ENCODE data around the gene KCNH4. TPM values are rescaled to one million over a fixed set of nuclear protein-coding genes. Genes with fewer than 3 reads are reported as not detected.

KCNH4 gene
- total RNA-seq, 1 experiment from 2014 or later, result 1.5 TPM

DNA sequence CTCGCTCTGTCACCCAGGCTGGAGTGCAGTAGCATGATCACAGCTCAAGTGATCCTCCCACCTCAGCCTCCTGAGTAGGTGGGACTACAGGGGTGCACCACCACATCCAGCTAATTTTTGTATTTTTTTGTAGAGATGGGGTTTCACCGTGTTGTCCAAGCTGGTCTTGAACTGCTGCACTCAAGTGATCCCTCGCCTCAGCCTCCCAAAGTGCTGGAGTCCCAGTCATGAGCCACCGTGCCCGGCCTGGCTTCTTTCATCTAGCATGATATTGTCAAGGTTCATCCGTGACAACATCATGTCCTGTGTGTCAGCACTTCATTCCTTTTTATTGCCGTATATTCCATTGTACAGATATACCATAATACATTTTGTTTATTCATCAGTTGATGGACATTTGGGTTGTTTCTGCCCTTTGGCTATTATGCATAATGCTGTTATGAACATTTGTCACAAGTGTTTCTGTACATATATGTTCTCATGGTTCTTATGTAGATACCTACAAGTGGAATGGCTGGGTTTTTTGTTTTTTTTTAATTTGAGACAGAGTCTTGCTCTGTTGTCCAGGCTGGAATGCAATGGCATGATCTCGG, 16.7 kb upstream of the KCNH4 start:
- Histone ChIP-seq H3K36me3 (ENCODE audit: control insufficient read depth, insufficient read depth, low read length) (no peaks in the 10 kb centered on the region), H3K4me3 (ENCODE audit: low read depth in 2 of 2, low read length in 2 of 2) (no peak overlapping the region), H3K27ac (ENCODE audit: low read length) (no peak overlapping the region), H3K27me3 (ENCODE audit: control insufficient read depth, insufficient read depth, low read length) (no peaks in the 10 kb centered on the region), H3K9me3 (ENCODE audit: control insufficient read depth, insufficient read depth, low read depth, low read length) (no peaks in the 10 kb centered on the region), H3K4me1 (ENCODE audit: control insufficient read depth, insufficient read depth, low read length) (no peaks in the 10 kb centered on the region; the same call in 1 of the 2 replicates)
- intact Hi-C loops (cut with micrococcal nuclease; ENCODE audit: unreplicated experiment), result no loop called here
- DNase-seq (ENCODE audit: low read depth, low spot score), result no peak
- TF ChIP-seq TCF7L2 (IDR thresholded peaks at IDR 0.05; ENCODE audit: low read depth, low read length) (no peak), SIN3A (IDR thresholded peaks at IDR 0.05; ENCODE audit: borderline replicate concordance, insufficient read depth, low read depth, low read length) (no peak), POLR2AphosphoS5 (IDR thresholded peaks at IDR 0.05; ENCODE audit: low read depth, low read length) (no peak)
- TF ChIP-seq, protein P1, sequence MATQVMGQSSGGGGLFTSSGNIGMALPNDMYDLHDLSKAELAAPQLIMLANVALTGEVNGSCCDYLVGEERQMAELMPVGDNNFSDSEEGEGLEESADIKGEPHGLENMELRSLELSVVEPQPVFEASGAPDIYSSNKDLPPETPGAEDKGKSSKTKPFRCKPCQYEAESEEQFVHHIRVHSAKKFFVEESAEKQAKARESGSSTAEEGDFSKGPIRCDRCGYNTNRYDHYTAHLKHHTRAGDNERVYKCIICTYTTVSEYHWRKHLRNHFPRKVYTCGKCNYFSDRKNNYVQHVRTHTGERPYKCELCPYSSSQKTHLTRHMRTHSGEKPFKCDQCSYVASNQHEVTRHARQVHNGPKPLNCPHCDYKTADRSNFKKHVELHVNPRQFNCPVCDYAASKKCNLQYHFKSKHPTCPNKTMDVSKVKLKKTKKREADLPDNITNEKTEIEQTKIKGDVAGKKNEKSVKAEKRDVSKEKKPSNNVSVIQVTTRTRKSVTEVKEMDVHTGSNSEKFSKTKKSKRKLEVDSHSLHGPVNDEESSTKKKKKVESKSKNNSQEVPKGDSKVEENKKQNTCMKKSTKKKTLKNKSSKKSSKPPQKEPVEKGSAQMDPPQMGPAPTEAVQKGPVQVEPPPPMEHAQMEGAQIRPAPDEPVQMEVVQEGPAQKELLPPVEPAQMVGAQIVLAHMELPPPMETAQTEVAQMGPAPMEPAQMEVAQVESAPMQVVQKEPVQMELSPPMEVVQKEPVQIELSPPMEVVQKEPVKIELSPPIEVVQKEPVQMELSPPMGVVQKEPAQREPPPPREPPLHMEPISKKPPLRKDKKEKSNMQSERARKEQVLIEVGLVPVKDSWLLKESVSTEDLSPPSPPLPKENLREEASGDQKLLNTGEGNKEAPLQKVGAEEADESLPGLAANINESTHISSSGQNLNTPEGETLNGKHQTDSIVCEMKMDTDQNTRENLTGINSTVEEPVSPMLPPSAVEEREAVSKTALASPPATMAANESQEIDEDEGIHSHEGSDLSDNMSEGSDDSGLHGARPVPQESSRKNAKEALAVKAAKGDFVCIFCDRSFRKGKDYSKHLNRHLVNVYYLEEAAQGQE (IDR thresholded peaks at IDR 0.05; ENCODE audit: insufficient read depth in 1 of 2, low read depth in 2 of 2, low read length in 1 of 2), result no peak
- TF ChIP-seq, protein P2, sequence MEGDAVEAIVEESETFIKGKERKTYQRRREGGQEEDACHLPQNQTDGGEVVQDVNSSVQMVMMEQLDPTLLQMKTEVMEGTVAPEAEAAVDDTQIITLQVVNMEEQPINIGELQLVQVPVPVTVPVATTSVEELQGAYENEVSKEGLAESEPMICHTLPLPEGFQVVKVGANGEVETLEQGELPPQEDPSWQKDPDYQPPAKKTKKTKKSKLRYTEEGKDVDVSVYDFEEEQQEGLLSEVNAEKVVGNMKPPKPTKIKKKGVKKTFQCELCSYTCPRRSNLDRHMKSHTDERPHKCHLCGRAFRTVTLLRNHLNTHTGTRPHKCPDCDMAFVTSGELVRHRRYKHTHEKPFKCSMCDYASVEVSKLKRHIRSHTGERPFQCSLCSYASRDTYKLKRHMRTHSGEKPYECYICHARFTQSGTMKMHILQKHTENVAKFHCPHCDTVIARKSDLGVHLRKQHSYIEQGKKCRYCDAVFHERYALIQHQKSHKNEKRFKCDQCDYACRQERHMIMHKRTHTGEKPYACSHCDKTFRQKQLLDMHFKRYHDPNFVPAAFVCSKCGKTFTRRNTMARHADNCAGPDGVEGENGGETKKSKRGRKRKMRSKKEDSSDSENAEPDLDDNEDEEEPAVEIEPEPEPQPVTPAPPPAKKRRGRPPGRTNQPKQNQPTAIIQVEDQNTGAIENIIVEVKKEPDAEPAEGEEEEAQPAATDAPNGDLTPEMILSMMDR (IDR thresholded peaks at IDR 0.05), result no peak
- in situ Hi-C loops (cut with HindIII; ENCODE audit: low pct_unique_long_range_greater_than_20kb, low sequenced_read_pairs), result no loop called here
- CTCF ChIA-PET, result interaction anchor here (1.5 kb wide), 1 partner anchor 24 kb away, joined by 4 read pairs; no protein-coding TSS in a partner anchor
- no peak for ATAC-seq
- BruUV-seq (replicated peaks), result no TSS peak
- POLR2A ChIA-PET, result no interaction called here

DNA sequence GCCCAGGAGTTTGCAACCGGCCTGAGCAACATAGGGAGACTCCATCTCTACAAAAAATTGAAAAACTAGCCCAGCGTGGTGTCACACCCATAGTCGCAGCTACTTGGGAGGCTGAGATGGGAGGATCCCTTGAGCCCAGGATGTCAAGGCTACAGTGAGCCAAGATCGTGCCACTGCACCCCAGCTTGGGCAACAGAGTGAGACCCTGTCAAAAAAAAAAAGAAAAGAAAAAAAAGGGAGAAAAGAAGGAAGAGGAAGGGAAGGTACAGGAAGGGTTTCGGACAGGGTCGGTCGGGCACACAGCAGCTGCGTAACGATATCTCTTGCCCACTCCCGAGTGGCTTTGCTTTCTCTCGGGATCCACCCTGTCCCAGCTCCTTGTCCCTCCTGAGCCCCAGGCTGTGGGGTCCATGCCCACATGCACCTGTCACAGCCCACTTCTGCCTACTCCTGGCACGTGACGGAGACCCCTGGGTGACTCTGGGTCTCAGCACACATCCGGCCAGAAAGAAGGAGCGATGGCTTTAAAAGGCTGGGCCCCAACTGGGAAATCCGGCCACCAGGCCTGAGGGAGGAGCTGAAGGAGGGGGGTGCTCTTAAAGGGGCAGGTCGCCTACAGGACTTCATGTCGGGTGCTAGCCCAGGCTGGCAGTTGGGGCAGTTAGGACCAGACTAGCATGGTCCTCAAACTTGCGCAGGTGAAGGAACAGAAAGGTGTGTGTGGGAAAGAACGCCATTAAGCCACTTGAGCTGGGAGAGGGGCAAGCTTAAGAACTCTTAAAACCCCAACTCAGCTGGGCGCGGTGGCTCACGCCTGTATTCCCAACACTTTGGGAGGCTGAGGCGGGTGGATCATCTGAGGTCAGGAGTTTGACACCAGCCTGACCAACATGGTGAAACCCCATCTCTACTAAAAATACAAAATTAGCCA, 13.3 kb upstream of the KCNH4 start, which contains the start of gene GHDC:
Gene GHDC (minus strand): TSS at position 526 of the 931 bp plus-strand sequence. CDS start 913 bp downstream, outside the sequence.
- H3K27ac ChIP-seq (ENCODE audit: low read length), result peak within 1 kb of the TSS; percentile 89
- no peaks in the 10 kb centered on the region for H3K36me3 ChIP-seq (ENCODE audit: control insufficient read depth, insufficient read depth, low read length)
- BruUV-seq (replicated peaks), result no TSS peak
- ChIA-PET POLR2A (interaction anchor here (0.6 kb wide), 1 partner anchor 164 kb away, joined by 13 read pairs; no protein-coding TSS in a partner anchor), CTCF (no interaction called here)
- no peaks in the 10 kb centered on the region for H3K4me1 ChIP-seq (ENCODE audit: control insufficient read depth, insufficient read depth, low read length)
- in situ Hi-C loops (cut with HindIII; ENCODE audit: low pct_unique_long_range_greater_than_20kb, low sequenced_read_pairs) (no loop called here), intact Hi-C loops (cut with micrococcal nuclease; ENCODE audit: unreplicated experiment) (no loop called here)
- ATAC-seq, result peak; percentile 92
- H3K9me3 ChIP-seq (ENCODE audit: control insufficient read depth, insufficient read depth, low read depth, low read length), result no peaks in the 10 kb centered on the region
- no peaks in the 10 kb centered on the region for H3K27me3 ChIP-seq (ENCODE audit: control insufficient read depth, insufficient read depth, low read length)
- DNase-seq (ENCODE audit: low read depth, low spot score), result no peak
- peak within 1 kb of the TSS; percentile 61 to 82 for H3K4me3 ChIP-seq (ENCODE audit: low read depth in 2 of 2, low read length in 2 of 2)
- TF ChIP-seq, protein P1 (IDR thresholded peaks at IDR 0.05; ENCODE audit: insufficient read depth in 1 of 2, low read depth in 2 of 2, low read length in 1 of 2), result 0 out of 4 replicates have a peak, but pooled peaks of 1 of the 2 experiments have one; percentile 18
- TF ChIP-seq, protein P2 (IDR thresholded peaks at IDR 0.05), result no peak
- no peak for TF ChIP-seq SIN3A (IDR thresholded peaks at IDR 0.05; ENCODE audit: borderline replicate concordance, insufficient read depth, low read depth, low read length)
- no peak for TF ChIP-seq TCF7L2 (IDR thresholded peaks at IDR 0.05; ENCODE audit: low read depth, low read length)
- peak; percentile 61; the same call in 1 of the 2 replicates for TF ChIP-seq POLR2AphosphoS5 (IDR thresholded peaks at IDR 0.05; ENCODE audit: low read depth, low read length)

All from Panc1 (cell line).